MM.1S (cell line): ENCODE results near the gene ZNF346.

Experiments
- DNase-seq: peaks from one replicate; pipeline ENCODE4 v3.0.0-alpha.2; 2015
- H2AFZ ChIP-seq: fragments of 300-600 bp; sonication (generic); 2 replicates; pipeline ENCODE4 v1.6.0; 2016; ENCODE audit warnings: antibody characterized with exemption, low read length
- H3F3A ChIP-seq: fragments of 300-600 bp; sonication (generic); 2 replicates; pipeline ENCODE4 v1.6.1; 2016; ENCODE audit warnings: mild to moderate bottlenecking, antibody characterized with exemption, low read length, moderate library complexity, mixed read lengths; ENCODE audit not compliant: insufficient read depth
- H3K27ac ChIP-seq: fragments of 300-600 bp; sonication (generic); 2 replicates; pipeline ENCODE4 v1.5.1; 2016; ENCODE audit warnings: mild to moderate bottlenecking, low read length
- H3K27me3 ChIP-seq: fragments of 300-600 bp; sonication (generic); replicated peaks from 2 replicates; pipeline ENCODE4 v1.6.0; 2016; ENCODE audit warnings: low read length; ENCODE audit not compliant: insufficient read depth
- H3K36me3 ChIP-seq: fragments of 300-600 bp; sonication (generic); replicated peaks from 2 replicates; pipeline ENCODE4 v1.6.1; 2016; ENCODE audit warnings: mild to moderate bottlenecking, low read length, mixed read lengths; ENCODE audit not compliant: insufficient read depth
- H3K4me1 ChIP-seq: fragments of 300-600 bp; sonication (generic); 2 replicates; pipeline ENCODE4 v1.6.1; 2016; ENCODE audit warnings: low read length, mixed read lengths
- H3K4me2 ChIP-seq: fragments of 300-600 bp; sonication (generic); 2 replicates; pipeline ENCODE4 v1.6.0; 2016; ENCODE audit warnings: low read depth, low read length
- H3K4me3 ChIP-seq: fragments of 300-600 bp; sonication (generic); 2 replicates; pipeline ENCODE4 v1.5.1; 2016; ENCODE audit warnings: low read length, mixed read lengths
- H3K79me2 ChIP-seq: fragments of 300-600 bp; sonication (generic); 2 replicates; pipeline ENCODE4 v1.6.1; 2016; ENCODE audit warnings: mixed run types, low read length, mixed read lengths
- H3K9ac ChIP-seq: fragments of 300-600 bp; sonication (generic); 2 replicates; pipeline ENCODE4 v1.6.1; 2016; ENCODE audit warnings: low read length, mixed read lengths
- H3K9me2 ChIP-seq: fragments of 300-600 bp; sonication (generic); replicated peaks from 2 replicates; pipeline ENCODE4 v1.6.1; 2016; ENCODE audit warnings: mild to moderate bottlenecking, low read length, mixed read lengths; ENCODE audit not compliant: insufficient read depth
- H3K9me3 ChIP-seq: fragments of 300-600 bp; sonication (generic); replicated peaks from 2 replicates; pipeline ENCODE4 v1.6.1; 2016; ENCODE audit warnings: mild to moderate bottlenecking, low read length, mixed read lengths; ENCODE audit not compliant: insufficient read depth
- H4K20me1 ChIP-seq: fragments of 300-600 bp; sonication (generic); 2 replicates; pipeline ENCODE4 v1.6.1; 2016; ENCODE audit warnings: mild to moderate bottlenecking, low read length, moderate library complexity, mixed read lengths; ENCODE audit not compliant: insufficient read depth
- EZH2 ChIP-seq: fragments of 300-600 bp; sonication (generic); optimal IDR thresholded peaks from 2 replicates; pipeline ENCODE3; 2017; ENCODE audit warnings: low read depth, mild to moderate bottlenecking, antibody characterized with exemption, low read length, mixed read lengths
- EZH2phosphoT487 ChIP-seq: fragments of 300-600 bp; sonication (generic); IDR thresholded peaks from 2 replicates; pipeline ENCODE4 v1.6.1; 2018; ENCODE audit warnings: antibody characterized with exemption, low read length
- TF ChIP-seq, protein P1 (sequence below): fragments of 300-600 bp; sonication (generic); IDR thresholded peaks from 2 replicates; pipeline ENCODE4 v1.5.1; 2016; ENCODE audit warnings: antibody characterized with exemption, low read length, mixed read lengths

The ZNF346 gene

DNA sequence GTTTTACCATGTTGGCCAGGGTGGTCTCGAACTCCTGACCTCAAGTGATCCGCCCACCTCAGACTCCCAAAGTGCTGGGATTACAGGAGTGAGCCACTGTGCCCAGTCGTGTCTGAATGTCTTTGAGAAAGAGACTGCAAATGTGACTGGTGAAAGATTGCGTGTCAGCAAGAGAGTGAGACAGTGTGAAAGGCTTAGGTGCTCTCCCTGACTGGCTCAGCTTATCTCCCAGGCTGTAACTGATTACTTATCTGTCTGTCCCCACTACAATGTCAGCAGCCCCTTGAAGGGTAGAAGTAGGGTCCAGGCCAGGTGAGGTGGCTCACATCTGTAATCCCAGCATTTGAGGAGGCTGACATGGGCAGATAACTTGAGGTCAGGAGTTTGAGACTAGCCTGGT is 60.9 kb downstream of the ZNF346 start:
- no peak overlapping the region for H2AFZ ChIP-seq
- DNase-seq: no peak
- no peak overlapping the region for H3K27ac ChIP-seq

DNA sequence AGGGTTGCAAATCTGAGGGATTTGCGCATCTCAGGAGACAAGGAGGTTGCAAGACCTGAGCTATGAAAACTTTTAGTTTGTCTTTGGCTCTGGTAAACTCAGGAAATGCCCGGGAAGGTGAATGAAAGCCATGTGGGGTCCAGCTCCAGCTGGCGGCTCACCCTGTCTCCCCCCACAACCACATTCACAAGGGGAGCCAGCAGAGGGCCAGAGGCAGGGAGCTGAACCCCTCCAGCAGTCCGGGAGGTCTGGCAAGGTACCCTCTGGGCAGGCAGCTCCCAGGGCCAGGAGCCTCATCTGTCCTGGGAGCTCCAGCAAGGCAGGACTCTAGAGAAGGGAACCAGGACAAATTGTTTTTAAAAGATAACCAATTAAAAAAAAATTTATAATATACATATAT is 61.7 kb downstream of the ZNF346 start:
- TF ChIP-seq EZH2phosphoT487 (no peak), EZH2 (no peak)
- TF ChIP-seq, protein P1, sequence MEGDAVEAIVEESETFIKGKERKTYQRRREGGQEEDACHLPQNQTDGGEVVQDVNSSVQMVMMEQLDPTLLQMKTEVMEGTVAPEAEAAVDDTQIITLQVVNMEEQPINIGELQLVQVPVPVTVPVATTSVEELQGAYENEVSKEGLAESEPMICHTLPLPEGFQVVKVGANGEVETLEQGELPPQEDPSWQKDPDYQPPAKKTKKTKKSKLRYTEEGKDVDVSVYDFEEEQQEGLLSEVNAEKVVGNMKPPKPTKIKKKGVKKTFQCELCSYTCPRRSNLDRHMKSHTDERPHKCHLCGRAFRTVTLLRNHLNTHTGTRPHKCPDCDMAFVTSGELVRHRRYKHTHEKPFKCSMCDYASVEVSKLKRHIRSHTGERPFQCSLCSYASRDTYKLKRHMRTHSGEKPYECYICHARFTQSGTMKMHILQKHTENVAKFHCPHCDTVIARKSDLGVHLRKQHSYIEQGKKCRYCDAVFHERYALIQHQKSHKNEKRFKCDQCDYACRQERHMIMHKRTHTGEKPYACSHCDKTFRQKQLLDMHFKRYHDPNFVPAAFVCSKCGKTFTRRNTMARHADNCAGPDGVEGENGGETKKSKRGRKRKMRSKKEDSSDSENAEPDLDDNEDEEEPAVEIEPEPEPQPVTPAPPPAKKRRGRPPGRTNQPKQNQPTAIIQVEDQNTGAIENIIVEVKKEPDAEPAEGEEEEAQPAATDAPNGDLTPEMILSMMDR: no peak
- no peak for DNase-seq
- Histone ChIP-seq H3K9ac (no peak overlapping the region), H3K4me2 (no peak overlapping the region), H3K27ac (no peak overlapping the region), H3K9me3 (no peaks in the 10 kb centered on the region), H3K9me2 (no peaks in the 10 kb centered on the region), H4K20me1 (no peaks in the 10 kb centered on the region), H3K27me3 (0 out of 2 replicates have a peak, but pooled peaks cover 4% of the 10 kb centered on the region), H3K79me2 (no peaks in the 10 kb centered on the region), H3K4me3 (no peak overlapping the region), H3F3A (peaks cover 13% of the 10 kb centered on the region), H3K36me3 (no peaks in the 10 kb centered on the region), H3K4me1 (peaks cover 5% of the 10 kb centered on the region; the same call in 1 of the 2 replicates), H2AFZ (no peak overlapping the region)

More for the DNA sequence above, 60.9 kb downstream of the ZNF346 start:
- H3K9me2 ChIP-seq: no peaks in the 10 kb centered on the region
- no peaks in the 10 kb centered on the region for H3K36me3 ChIP-seq
- no peak overlapping the region for H3K9ac ChIP-seq
- no peaks in the 10 kb centered on the region for H3K9me3 ChIP-seq
- peaks cover 5% of the 10 kb centered on the region; the same call in 1 of the 2 replicates for H3K4me1 ChIP-seq
- H3K79me2 ChIP-seq: no peaks in the 10 kb centered on the region
- no peak overlapping the region for H3K4me3 ChIP-seq
- H3K27me3 ChIP-seq: 0 out of 2 replicates have a peak, but pooled peaks cover 4% of the 10 kb centered on the region
- H3F3A ChIP-seq: peaks cover 13% of the 10 kb centered on the region
- no peaks in the 10 kb centered on the region for H4K20me1 ChIP-seq
- TF ChIP-seq, protein P1: no peak
- TF ChIP-seq EZH2phosphoT487: no peak
- no peak for TF ChIP-seq EZH2
- no peak overlapping the region for H3K4me2 ChIP-seq

DNA sequence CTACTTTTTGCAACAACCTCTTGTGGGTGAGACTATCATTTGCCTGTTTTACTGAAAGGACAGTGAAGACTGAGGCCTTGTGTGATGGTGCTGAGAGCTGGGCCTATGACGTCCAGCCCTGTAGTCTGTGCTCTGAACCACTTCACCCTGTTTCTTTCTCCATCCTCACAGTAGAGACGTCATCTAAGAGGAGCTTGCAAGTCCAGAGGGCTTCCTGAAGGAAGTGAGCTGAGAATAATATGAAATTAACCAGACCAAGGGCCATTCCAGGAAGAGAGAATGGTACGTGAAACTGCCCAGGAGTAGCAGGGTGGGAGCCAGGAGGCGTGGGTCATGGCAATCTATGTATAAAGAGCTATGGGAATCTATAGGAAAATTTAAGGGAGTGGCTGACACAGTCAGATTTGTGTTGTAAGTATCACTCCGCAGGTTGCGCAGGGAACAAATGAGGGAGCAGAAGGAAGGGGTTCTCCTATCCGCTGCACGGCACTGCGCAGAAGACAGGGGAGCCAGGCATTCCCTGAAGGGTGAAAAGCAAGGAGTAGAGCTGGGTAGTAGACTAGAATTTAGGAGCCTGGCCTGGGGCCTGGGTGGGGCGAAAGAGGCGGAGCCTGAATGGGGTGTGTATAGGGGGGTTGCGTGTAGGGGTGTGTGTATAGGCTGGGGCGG is 63.6 kb downstream of the ZNF346 start:
- no peak overlapping the region for H3K27ac ChIP-seq
- no peak overlapping the region for H3K9ac ChIP-seq
- H3K9me2 ChIP-seq: no peaks in the 10 kb centered on the region
- no peaks in the 10 kb centered on the region for H4K20me1 ChIP-seq
- H3K4me3 ChIP-seq: no peak overlapping the region
- TF ChIP-seq EZH2phosphoT487 (no peak), EZH2 (no peak)
- TF ChIP-seq, protein P1: no peak
- H3F3A ChIP-seq: peaks cover 13% of the 10 kb centered on the region
- peaks cover 5% of the 10 kb centered on the region; the same call in 1 of the 2 replicates for H3K27me3 ChIP-seq
- no peak for DNase-seq
- no peak overlapping the region for H2AFZ ChIP-seq
- no peaks in the 10 kb centered on the region for H3K9me3 ChIP-seq
- H3K4me1 ChIP-seq: peaks cover 5% of the 10 kb centered on the region; the same call in 1 of the 2 replicates
- H3K36me3 ChIP-seq: no peaks in the 10 kb centered on the region
- peak overlapping the region; percentile 24; the same call in 1 of the 2 replicates for H3K4me2 ChIP-seq
- H3K79me2 ChIP-seq: no peaks in the 10 kb centered on the region
